NCI-H446 treated with DMSO at 0.1 percent for 48 hours (cell line): ENCODE data around the gene NDUFB4.
"Not testable (repeated sequence)": the region's sequence is repeated elsewhere in the genome, so short reads cannot be mapped to it uniquely, and the experiment has no call there.

Experiments used
- DNase-seq: peaks from one replicate; lab custom pipeline; 2025; lab: John Stamatoyannopoulos, UW

NDUFB4 gene

GRCh38 chr3:120637851-120638559 lies 41.9 kb downstream of the NDUFB4 start:
- no peak for DNase-seq

DNA sequence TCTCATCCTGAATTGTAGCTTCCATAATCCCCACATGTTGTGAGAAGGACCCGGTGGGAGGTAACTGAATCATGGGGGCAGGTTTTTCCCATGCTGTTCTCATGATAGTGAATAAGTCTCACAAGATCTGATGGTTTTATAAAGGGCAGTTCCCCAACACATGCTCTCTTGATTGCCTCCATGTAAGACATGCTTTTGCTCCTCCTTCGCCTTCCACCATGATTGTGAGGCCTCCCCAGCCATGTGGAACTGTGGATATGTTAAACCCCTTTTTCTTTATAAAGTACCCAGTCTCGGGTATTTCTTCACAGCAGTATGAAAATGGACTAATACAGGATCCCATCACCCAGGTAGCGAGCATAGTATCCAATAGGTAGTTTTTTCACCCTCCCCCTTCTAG lies 42.7 kb downstream of the NDUFB4 start:
- not testable (repeated sequence) for DNase-seq

- no peak for DNase-seq
Measured at GRCh38 chr3:120640231-120640630, 44.1 kb downstream of the NDUFB4 start.

- no peak for DNase-seq
Measured at GRCh38 chr3:120641696-120642246, 45.6 kb downstream of the NDUFB4 start.

- no peak for DNase-seq
Measured at GRCh38 chr3:120642368-120642948, 46.3 kb downstream of the NDUFB4 start.

DNA sequence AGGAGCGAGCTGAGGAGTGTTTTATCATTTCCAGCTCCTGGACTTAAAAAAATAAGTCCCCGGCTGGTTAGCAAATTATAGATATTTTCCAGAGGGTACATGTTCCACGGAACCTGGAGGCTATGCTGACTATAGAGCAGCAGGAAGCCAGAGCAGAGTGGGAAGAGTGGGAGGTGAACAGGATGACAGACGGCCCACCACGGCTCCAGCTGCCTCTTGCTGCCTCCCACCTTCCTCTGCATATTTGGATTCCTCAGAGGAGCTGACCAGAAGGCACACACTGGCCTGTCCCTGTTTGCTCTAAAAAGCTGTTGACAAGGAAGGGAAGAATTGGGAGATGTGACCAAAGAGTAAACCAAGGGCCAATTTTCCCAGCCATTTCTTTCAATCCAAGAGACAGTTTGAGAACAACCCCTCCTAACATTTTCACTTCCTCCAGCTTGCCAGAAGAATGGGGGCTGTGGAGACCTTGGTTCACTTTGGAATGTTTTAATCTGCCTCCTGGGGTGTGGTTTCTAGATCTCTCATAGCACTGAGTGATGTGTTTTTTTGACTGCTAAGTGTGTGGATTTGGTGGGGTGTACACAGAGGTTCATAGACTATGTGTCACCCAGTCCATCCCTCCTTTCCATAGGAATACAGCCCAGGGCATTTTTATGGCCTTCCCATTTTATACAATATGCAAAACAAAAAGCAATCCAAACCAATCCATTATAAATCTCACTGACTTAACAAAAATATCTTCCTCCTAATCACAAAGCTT lies 49.1 kb downstream of the NDUFB4 start:
- DNase-seq = no peak

DNA sequence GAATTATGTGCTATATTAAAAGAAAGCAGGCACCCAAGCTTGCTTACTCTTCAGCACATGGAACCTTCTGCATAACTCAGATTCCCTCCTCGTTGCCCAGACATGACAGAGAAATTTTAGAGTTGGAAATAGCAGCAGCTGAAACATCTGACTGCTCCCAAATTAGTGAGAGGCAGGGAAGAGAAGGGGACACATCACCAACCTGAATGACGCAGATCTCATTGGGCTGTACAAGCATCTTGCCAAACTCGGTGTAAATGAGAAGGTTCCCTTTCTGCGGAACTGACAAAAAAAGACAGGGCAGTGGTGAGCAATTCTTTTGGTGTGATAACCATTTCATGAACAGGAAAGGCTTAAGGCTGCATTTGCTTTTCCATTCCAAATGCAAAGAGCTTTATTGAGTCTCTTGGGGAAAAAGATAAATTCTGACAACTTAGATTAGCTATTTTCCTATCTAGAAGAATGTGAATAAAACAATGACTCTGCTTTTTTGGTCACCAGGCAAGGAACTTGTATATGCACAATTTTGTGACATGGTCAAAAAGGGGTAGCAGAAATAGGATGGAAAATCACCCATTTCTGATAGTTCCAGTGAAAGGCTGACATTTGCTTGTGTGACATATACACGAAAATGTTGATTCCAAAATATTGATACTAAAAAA lies 50.8 kb downstream of the NDUFB4 start:
- DNase-seq = no peak

DNA sequence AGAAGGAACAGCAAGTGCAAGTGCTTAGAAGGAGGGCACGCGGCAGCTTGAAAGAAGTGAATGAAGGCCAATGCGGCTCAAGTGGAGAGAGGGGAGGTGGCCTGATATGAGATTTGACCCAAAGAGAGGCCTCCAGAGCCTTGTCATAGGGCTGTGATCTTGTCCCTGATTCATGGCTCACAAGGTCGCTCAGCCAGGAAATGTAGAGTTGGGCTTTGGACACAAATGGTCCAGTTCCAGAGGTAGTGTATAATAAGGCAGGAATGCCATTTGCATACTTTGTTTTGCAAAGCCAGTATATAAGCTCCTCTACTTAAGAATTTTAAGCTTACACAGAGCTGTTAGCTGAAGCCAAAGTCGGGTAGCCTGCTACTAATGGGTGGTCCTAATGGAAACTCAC lies 52.2 kb downstream of the NDUFB4 start:
- DNase-seq = no peak

- no peak for DNase-seq
Measured at GRCh38 chr3:120649830-120650233, 53.7 kb downstream of the NDUFB4 start.

- no peak for DNase-seq
Measured at GRCh38 chr3:120650311-120650710, 54.2 kb downstream of the NDUFB4 start.
